Measurements from ENCODE around the gene GREM1. TPM values are rescaled to one million over a fixed set of nuclear protein-coding genes. Genes with fewer than 3 reads are reported as not detected.

GREM1 gene
- total RNA-seq, 1 donor from 2014 or later: 0.44 TPM

- no peaks in the 10 kb centered on the region for H3K27me3 Mint-ChIP-seq (ENCODE audit: unreplicated experiment)
- no peak for DNase-seq (ENCODE audit: low spot score)
- no peak overlapping the region for H3K4me3 Mint-ChIP-seq (ENCODE audit: unreplicated experiment)
- H3K27ac Mint-ChIP-seq (ENCODE audit: unreplicated experiment): no peak overlapping the region
- TF ChIP-seq, protein P1, sequence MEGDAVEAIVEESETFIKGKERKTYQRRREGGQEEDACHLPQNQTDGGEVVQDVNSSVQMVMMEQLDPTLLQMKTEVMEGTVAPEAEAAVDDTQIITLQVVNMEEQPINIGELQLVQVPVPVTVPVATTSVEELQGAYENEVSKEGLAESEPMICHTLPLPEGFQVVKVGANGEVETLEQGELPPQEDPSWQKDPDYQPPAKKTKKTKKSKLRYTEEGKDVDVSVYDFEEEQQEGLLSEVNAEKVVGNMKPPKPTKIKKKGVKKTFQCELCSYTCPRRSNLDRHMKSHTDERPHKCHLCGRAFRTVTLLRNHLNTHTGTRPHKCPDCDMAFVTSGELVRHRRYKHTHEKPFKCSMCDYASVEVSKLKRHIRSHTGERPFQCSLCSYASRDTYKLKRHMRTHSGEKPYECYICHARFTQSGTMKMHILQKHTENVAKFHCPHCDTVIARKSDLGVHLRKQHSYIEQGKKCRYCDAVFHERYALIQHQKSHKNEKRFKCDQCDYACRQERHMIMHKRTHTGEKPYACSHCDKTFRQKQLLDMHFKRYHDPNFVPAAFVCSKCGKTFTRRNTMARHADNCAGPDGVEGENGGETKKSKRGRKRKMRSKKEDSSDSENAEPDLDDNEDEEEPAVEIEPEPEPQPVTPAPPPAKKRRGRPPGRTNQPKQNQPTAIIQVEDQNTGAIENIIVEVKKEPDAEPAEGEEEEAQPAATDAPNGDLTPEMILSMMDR (IDR thresholded peaks at IDR 0.05; ENCODE audit: unreplicated experiment): no peak
- H3K36me3 Mint-ChIP-seq (ENCODE audit: low read depth, unreplicated experiment): no peaks in the 10 kb centered on the region
- no peaks in the 10 kb centered on the region for H3K9me3 Mint-ChIP-seq (ENCODE audit: unreplicated experiment)
- no peaks in the 10 kb centered on the region for H3K4me1 Mint-ChIP-seq (ENCODE audit: unreplicated experiment)
Measured at GRCh38 chr15:32743411-32744140, 25.8 kb downstream of the GREM1 start.

DNA sequence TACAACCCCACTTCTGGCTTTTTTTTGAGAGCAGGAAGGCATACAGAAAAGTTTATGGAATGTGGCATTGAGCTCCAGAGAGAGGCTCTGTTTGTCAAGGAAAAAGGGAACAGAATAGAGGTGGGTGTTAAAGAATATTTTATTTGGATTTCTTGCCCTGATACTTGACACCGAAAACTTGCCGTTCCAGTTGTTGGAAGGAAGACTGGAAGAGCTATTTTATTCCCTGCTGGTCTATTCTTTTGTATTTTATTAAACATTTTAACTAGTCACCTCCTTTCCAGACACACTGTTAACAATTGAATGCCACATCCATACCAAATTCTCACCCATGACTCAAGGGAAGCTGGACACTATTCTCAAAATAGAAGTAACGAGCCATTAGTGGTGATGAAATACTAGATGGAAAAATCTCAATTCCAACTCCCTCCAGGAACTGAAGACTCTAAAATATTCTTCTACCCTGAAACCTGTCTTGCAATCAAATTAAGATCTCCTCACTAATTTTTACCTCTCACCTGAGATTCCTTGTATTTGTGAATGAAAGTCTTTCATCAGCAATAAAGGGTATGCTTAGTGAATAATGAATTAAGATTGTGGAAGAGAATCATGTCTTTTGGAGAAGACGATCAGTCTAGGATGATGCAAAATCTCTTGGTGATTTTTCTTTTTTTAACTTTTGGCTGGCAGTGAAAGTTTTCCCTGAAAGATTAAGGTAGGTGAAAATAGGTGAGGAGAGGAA, 28.5 kb downstream of the GREM1 start:
- no peaks in the 10 kb centered on the region for H3K36me3 Mint-ChIP-seq (ENCODE audit: low read depth, unreplicated experiment)
- H3K27me3 Mint-ChIP-seq (ENCODE audit: unreplicated experiment): no peaks in the 10 kb centered on the region
- H3K4me3 Mint-ChIP-seq (ENCODE audit: unreplicated experiment): no peak overlapping the region
- DNase-seq (ENCODE audit: low spot score): no peak
- TF ChIP-seq, protein P1 (IDR thresholded peaks at IDR 0.05; ENCODE audit: unreplicated experiment): no peak
- H3K4me1 Mint-ChIP-seq (ENCODE audit: unreplicated experiment): no peaks in the 10 kb centered on the region
- no peak overlapping the region for H3K27ac Mint-ChIP-seq (ENCODE audit: unreplicated experiment)
- no peaks in the 10 kb centered on the region for H3K9me3 Mint-ChIP-seq (ENCODE audit: unreplicated experiment)

DNA sequence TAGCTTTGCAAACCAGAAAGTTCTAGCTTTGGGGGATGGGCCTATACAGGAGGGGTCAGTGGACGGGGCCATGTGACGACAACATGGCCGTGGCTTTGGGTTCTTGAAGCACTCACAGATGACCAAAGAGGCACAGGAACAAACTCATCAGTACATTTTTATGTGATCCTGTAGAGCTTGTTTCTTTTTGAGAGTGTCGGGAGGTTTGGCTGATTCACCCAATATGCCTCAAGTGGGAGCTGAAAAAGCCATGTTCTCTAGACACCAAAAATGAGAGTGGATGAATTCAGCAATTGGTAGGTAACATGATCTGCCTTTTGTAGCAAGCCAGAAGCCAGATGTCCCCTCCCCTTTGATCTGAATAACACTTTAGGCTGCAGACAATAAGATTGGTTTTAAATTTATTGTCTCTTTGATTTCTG, 30.1 kb downstream of the GREM1 start:
- Mint-ChIP-seq H3K36me3 (ENCODE audit: low read depth, unreplicated experiment) (no peaks in the 10 kb centered on the region), H3K9me3 (ENCODE audit: unreplicated experiment) (no peaks in the 10 kb centered on the region), H3K27ac (ENCODE audit: unreplicated experiment) (no peak overlapping the region), H3K27me3 (ENCODE audit: unreplicated experiment) (no peaks in the 10 kb centered on the region), H3K4me1 (ENCODE audit: unreplicated experiment) (no peaks in the 10 kb centered on the region), H3K4me3 (ENCODE audit: unreplicated experiment) (no peak overlapping the region)
- no peak for DNase-seq (ENCODE audit: low spot score)
- TF ChIP-seq, protein P1 (IDR thresholded peaks at IDR 0.05; ENCODE audit: unreplicated experiment): no peak

DNA sequence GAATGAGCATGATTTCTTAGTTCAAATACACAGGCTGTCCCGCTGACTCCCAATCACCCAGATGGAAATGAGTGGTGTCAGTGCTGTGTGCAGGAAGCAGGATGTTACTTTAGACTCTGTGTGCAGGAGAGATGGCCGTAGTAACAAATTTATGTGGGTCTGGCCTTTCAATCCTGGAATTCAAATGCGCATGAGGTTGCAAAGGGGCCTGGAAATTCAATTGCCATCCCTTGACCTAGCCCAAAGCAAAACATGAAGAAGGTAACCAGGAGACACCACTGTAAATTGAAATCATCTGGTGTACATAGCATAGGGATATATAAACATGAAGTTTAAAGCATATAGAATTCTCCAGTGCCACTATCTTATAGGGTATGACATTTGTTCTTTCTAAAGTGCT, 33.2 kb downstream of the GREM1 start:
- H3K9me3 Mint-ChIP-seq (ENCODE audit: unreplicated experiment): no peaks in the 10 kb centered on the region
- H3K27me3 Mint-ChIP-seq (ENCODE audit: unreplicated experiment): no peaks in the 10 kb centered on the region
- H3K4me3 Mint-ChIP-seq (ENCODE audit: unreplicated experiment): no peak overlapping the region
- no peaks in the 10 kb centered on the region for H3K4me1 Mint-ChIP-seq (ENCODE audit: unreplicated experiment)
- TF ChIP-seq, protein P1 (IDR thresholded peaks at IDR 0.05; ENCODE audit: unreplicated experiment): no peak
- DNase-seq (ENCODE audit: low spot score): no peak
- H3K36me3 Mint-ChIP-seq (ENCODE audit: low read depth, unreplicated experiment): no peaks in the 10 kb centered on the region
- no peak overlapping the region for H3K27ac Mint-ChIP-seq (ENCODE audit: unreplicated experiment)

- Mint-ChIP-seq H3K4me3 (ENCODE audit: unreplicated experiment) (no peak overlapping the region), H3K9me3 (ENCODE audit: unreplicated experiment) (no peaks in the 10 kb centered on the region), H3K27me3 (ENCODE audit: unreplicated experiment) (no peaks in the 10 kb centered on the region), H3K27ac (ENCODE audit: unreplicated experiment) (no peak overlapping the region), H3K36me3 (ENCODE audit: low read depth, unreplicated experiment) (no peaks in the 10 kb centered on the region), H3K4me1 (ENCODE audit: unreplicated experiment) (no peaks in the 10 kb centered on the region)
- DNase-seq (ENCODE audit: low spot score): no peak
- TF ChIP-seq, protein P1 (IDR thresholded peaks at IDR 0.05; ENCODE audit: unreplicated experiment): no peak
Measured at GRCh38 chr15:32757426-32757825, 39.6 kb downstream of the GREM1 start.
